ENCODE results near the gene INAFM1.

- TF ChIP-seq CTCF (IDR thresholded peaks at IDR 0.05) (no peak), SIN3A (IDR thresholded peaks at IDR 0.05; ENCODE audit: borderline replicate concordance, low read depth, low read length) (no peak), EP300 (IDR thresholded peaks at IDR 0.05; ENCODE audit: borderline replicate concordance in 1 of 2, low read depth in 1 of 2, low read length in 1 of 2) (no peak), USF2 (IDR thresholded peaks at IDR 0.05; ENCODE audit: borderline replicate concordance, low read depth, low read length) (no peak), YY1 (IDR thresholded peaks at IDR 0.05; ENCODE audit: low read depth) (no peak), POLR2AphosphoS5 (IDR thresholded peaks at IDR 0.05; ENCODE audit: low read depth, low read length) (peak; percentile 71), RAD21 (IDR thresholded peaks at IDR 0.05; ENCODE audit: low read length) (peak; percentile 13; the same call in 1 of the 2 replicates), GABPA (IDR thresholded peaks at IDR 0.05; ENCODE audit: low read depth) (no peak; the same call in 1 of the 2 replicates), RFX5 (IDR thresholded peaks at IDR 0.05; ENCODE audit: low read length) (no peak), TAF1 (IDR thresholded peaks at IDR 0.05; ENCODE audit: borderline replicate concordance, low read depth, low read length) (peak; percentile 38; the same call in 1 of the 2 replicates), FOXM1 (IDR thresholded peaks at IDR 0.05; ENCODE audit: low read depth) (no peak)
- TF ChIP-seq, protein P1, sequence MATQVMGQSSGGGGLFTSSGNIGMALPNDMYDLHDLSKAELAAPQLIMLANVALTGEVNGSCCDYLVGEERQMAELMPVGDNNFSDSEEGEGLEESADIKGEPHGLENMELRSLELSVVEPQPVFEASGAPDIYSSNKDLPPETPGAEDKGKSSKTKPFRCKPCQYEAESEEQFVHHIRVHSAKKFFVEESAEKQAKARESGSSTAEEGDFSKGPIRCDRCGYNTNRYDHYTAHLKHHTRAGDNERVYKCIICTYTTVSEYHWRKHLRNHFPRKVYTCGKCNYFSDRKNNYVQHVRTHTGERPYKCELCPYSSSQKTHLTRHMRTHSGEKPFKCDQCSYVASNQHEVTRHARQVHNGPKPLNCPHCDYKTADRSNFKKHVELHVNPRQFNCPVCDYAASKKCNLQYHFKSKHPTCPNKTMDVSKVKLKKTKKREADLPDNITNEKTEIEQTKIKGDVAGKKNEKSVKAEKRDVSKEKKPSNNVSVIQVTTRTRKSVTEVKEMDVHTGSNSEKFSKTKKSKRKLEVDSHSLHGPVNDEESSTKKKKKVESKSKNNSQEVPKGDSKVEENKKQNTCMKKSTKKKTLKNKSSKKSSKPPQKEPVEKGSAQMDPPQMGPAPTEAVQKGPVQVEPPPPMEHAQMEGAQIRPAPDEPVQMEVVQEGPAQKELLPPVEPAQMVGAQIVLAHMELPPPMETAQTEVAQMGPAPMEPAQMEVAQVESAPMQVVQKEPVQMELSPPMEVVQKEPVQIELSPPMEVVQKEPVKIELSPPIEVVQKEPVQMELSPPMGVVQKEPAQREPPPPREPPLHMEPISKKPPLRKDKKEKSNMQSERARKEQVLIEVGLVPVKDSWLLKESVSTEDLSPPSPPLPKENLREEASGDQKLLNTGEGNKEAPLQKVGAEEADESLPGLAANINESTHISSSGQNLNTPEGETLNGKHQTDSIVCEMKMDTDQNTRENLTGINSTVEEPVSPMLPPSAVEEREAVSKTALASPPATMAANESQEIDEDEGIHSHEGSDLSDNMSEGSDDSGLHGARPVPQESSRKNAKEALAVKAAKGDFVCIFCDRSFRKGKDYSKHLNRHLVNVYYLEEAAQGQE (IDR thresholded peaks at IDR 0.05; ENCODE audit: low read depth, low read length) = no peak
- TF ChIP-seq, protein P2, sequence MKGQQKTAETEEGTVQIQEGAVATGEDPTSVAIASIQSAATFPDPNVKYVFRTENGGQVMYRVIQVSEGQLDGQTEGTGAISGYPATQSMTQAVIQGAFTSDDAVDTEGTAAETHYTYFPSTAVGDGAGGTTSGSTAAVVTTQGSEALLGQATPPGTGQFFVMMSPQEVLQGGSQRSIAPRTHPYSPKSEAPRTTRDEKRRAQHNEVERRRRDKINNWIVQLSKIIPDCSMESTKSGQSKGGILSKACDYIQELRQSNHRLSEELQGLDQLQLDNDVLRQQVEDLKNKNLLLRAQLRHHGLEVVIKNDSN (IDR thresholded peaks at IDR 0.05; ENCODE audit: borderline replicate concordance, low read depth) = no peak
Observed at GRCh38 chr19:47273313-47274070, 1.2 kb upstream of the INAFM1 start.
